HCT116 (cell line): ENCODE results near the gene ZNF829.

Experiments
- ATF3 ChIP-seq: IDR thresholded peaks from 2 replicates; pipeline ENCODE4 v1.6.1; 2012
- POLR2AphosphoS5 ChIP-seq: IDR thresholded peaks from 2 replicates; pipeline ENCODE4 v1.6.1; 2011; ENCODE audit warnings: mild to moderate bottlenecking, low read depth, low read length, moderate library complexity
- SIN3A ChIP-seq: IDR thresholded peaks from 2 replicates; pipeline ENCODE4 v1.6.1; 2012; ENCODE audit warnings: low read depth
- ZBTB33 ChIP-seq: IDR thresholded peaks from 2 replicates; pipeline ENCODE4 v1.6.1; 2011; ENCODE audit warnings: mild to moderate bottlenecking, low read length, moderate library complexity; ENCODE audit not compliant: insufficient replicate concordance; ENCODE audit errors: extremely low read depth

- no peak for TF ChIP-seq SIN3A
- TF ChIP-seq ZBTB33, result no peak
- TF ChIP-seq POLR2AphosphoS5, result no peak
- no peak for TF ChIP-seq ATF3
Measured at GRCh38 chr19:36915992-36916830, at the start of gene ZNF829, which contains the start of gene ZNF568.
